ENCODE measurements around the gene CA7. TPM values are rescaled to one million over a fixed set of nuclear protein-coding genes. Genes with fewer than 3 reads are reported as not detected.
"Not testable (repeated sequence)": the region's sequence is repeated elsewhere in the genome, so short reads cannot be mapped to it uniquely, and the experiment has no call there.

Gene CA7
- total RNA-seq, 4 donors from 2014 or later: 0.19 TPM; not detected in 3

DNA sequence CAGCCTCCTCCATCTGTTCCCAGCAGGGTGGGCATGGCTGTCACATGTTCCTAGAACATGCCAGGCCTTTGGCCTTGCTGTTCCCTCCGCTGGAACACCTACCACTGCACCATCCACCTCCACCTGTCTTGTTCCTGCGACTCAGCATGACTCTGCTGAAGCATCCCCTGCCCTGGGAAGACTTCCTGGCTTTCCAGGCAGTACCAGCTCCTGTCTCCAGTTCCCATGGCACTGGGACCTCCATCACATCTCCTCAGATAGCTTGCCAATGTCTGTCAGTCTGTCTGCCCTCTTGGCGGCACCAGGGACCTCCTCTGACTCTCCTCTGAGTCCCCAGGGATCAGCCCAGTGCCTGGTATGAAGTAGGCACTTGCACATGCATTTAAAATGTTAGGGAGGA, 51.8 kb downstream of the CA7 start:
- no peak for TF ChIP-seq POLR2A (IDR thresholded peaks at IDR 0.05)
- no peak for TF ChIP-seq CTCF (IDR thresholded peaks at IDR 0.05 in 4 of 5, conservative IDR thresholded peaks at IDR 0.05 in 1 of 5)
- H3K36me3 ChIP-seq: no peaks in the 10 kb centered on the region
- intact Hi-C loops (cut with DNase I; ENCODE audit: low total_unique reads): loop anchor here (1.0 to 2.0 kb wide), 2 partner anchors 32 to 259 kb away; no protein-coding TSS in a partner anchor
- peaks cover 28 to 32% of the 10 kb centered on the region in 2 donors for H3K4me1 ChIP-seq
- ATAC-seq: no peak
- DNase-seq: no peak
- H3K4me3 ChIP-seq: no peak overlapping the region
- H3K9me3 ChIP-seq: no peaks in the 10 kb centered on the region
- no peaks in the 10 kb centered on the region for H3K27me3 ChIP-seq
- in situ Hi-C loops (cut with MboI; ENCODE audit: low sequenced_read_pairs in 4 of 4): no loop called here
- H3K27ac ChIP-seq: peak overlapping the region; percentile 71 to 98 (median 96)

DNA sequence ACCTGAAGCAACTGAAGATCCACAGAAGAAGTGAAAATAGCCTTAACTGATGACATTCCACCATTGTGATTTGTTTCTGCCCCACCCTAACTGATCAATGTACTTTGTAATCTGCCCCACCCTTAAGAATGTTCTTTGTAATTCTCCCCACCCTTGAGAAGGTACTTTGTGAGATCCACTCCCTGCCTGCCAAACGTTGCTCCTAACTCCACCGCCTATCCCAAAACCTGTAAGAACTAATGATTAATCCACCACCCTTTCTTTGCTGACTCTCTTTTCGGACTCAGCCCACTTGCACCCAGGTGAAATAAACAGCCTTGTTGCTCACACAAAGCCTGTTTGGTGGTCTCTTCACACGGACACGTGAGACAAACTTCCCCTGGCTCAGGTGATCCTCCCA, 52.5 kb downstream of the CA7 start:
- H3K9me3 ChIP-seq; H3K4me3 ChIP-seq; DNase-seq; H3K27me3 ChIP-seq; H3K36me3 ChIP-seq; intact Hi-C loops (cut with DNase I; ENCODE audit: low total_unique reads); in situ Hi-C loops (cut with MboI; ENCODE audit: low sequenced_read_pairs in 4 of 4); ATAC-seq: not testable (repeated sequence)
- Histone ChIP-seq H3K4me1 (peaks cover 33 to 38% of the 10 kb centered on the region in 2 donors), H3K27ac (peak overlapping the region; percentile 85 to 98 (median 96))

DNA sequence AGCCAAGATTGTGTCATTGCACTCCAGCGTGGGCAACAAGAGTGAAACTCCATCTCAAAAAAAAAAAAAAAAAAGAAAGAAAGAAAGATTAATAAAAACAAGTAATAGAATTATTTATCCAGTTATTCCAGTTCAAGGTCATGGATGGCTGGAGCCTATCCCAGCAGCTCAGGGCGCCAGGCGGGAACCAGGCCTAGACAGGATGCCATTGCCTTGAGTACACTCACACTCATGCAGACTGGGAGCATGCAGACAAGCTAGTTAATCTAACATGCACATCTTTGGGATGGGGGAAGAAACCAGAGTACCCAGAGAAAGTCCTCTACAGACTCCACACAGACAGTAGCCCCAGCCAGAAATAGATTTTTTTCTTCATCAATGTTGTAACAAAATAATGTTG, 54.0 kb downstream of the CA7 start:
- DNase-seq (peak; percentile 58 to 72), ATAC-seq (peak in 1 of 2 donors; percentile 20)
- in situ Hi-C loops (cut with MboI; ENCODE audit: low sequenced_read_pairs in 4 of 4): no loop called here
- Histone ChIP-seq H3K27ac (peak overlapping the region; percentile 85 to 98 (median 96)), H3K36me3 (no peaks in the 10 kb centered on the region), H3K9me3 (no peaks in the 10 kb centered on the region), H3K4me1 (peaks cover 45 to 52% of the 10 kb centered on the region in 2 donors), H3K4me3 (no peak overlapping the region), H3K27me3 (no peaks in the 10 kb centered on the region)
- no peak for TF ChIP-seq POLR2A (IDR thresholded peaks at IDR 0.05)
- TF ChIP-seq CTCF (IDR thresholded peaks at IDR 0.05 in 4 of 5, conservative IDR thresholded peaks at IDR 0.05 in 1 of 5): no peak
- intact Hi-C loops (cut with DNase I; ENCODE audit: low total_unique reads): no loop called here

DNA sequence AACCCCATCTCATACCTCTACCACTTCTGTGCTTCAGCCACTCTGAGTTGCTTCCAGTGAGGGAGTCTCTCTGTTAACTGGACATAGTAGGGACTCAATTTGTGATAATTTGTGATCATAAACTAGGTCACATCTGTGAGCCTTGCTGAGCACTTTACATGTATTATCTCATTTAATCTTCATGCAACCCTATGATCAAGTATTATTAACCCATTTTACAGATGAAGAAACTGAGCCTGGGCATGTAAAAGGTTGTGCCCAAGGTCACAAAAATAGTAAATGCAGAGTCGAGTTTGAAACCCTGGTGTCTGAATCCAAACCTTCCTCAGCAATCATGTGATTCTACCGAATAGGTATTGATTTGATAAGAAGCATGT, 54.7 kb downstream of the CA7 start:
- no peak for TF ChIP-seq POLR2A (IDR thresholded peaks at IDR 0.05)
- TF ChIP-seq CTCF (IDR thresholded peaks at IDR 0.05 in 4 of 5, conservative IDR thresholded peaks at IDR 0.05 in 1 of 5): no peak
- no peaks in the 10 kb centered on the region for H3K36me3 ChIP-seq
- H3K4me1 ChIP-seq: peaks cover 52 to 59% of the 10 kb centered on the region in 2 donors
- no peaks in the 10 kb centered on the region for H3K27me3 ChIP-seq
- intact Hi-C loops (cut with DNase I; ENCODE audit: low total_unique reads) (no loop called here), in situ Hi-C loops (cut with MboI; ENCODE audit: low sequenced_read_pairs in 4 of 4) (no loop called here)
- DNase-seq (no peak), ATAC-seq (no peak)
- H3K9me3 ChIP-seq: no peaks in the 10 kb centered on the region
- H3K4me3 ChIP-seq: no peak overlapping the region
- H3K27ac ChIP-seq: peak overlapping the region; percentile 85 to 98 (median 96)

- Histone ChIP-seq H3K9me3 (no peaks in the 10 kb centered on the region), H3K4me3 (no peak overlapping the region), H3K27ac (peak overlapping the region; percentile 85 to 98 (median 96)), H3K4me1 (peaks cover 55 to 64% of the 10 kb centered on the region in 2 donors), H3K27me3 (no peaks in the 10 kb centered on the region), H3K36me3 (no peaks in the 10 kb centered on the region)
- intact Hi-C loops (cut with DNase I; ENCODE audit: low total_unique reads): no loop called here
- in situ Hi-C loops (cut with MboI; ENCODE audit: low sequenced_read_pairs in 4 of 4): no loop called here
- TF ChIP-seq CTCF (IDR thresholded peaks at IDR 0.05 in 4 of 5, conservative IDR thresholded peaks at IDR 0.05 in 1 of 5): no peak
- TF ChIP-seq POLR2A (IDR thresholded peaks at IDR 0.05): no peak
- DNase-seq: peak; percentile 41 to 86
- peak; percentile 63 to 68 for ATAC-seq
Measured at GRCh38 chr16:66899310-66899944, 55.2 kb downstream of the CA7 start.

All from gastrocnemius medialis (tissue), 4 donors.